GM15510 (cell line): ENCODE measurements around the gene MCU.

ENCODE experiments used
- POLR2A ChIP-seq: IDR thresholded peaks from 3 replicates; pipeline ENCODE4 v1.6.1; 2011; ENCODE audit warnings: borderline replicate concordance; ENCODE audit not compliant: insufficient read length; ENCODE audit errors: extremely low read depth

Gene MCU

GRCh38 chr10:72796042-72796441 lies 104.1 kb downstream of the MCU start:
- no peak for TF ChIP-seq POLR2A

GRCh38 chr10:72796538-72796937 lies 104.6 kb downstream of the MCU start:
- TF ChIP-seq POLR2A: no peak

- no peak for TF ChIP-seq POLR2A
Measured at GRCh38 chr10:72800000-72800740, 108.2 kb downstream of the MCU start.

- TF ChIP-seq POLR2A: no peak
Measured at GRCh38 chr10:72800741-72801092, 108.8 kb downstream of the MCU start.

DNA sequence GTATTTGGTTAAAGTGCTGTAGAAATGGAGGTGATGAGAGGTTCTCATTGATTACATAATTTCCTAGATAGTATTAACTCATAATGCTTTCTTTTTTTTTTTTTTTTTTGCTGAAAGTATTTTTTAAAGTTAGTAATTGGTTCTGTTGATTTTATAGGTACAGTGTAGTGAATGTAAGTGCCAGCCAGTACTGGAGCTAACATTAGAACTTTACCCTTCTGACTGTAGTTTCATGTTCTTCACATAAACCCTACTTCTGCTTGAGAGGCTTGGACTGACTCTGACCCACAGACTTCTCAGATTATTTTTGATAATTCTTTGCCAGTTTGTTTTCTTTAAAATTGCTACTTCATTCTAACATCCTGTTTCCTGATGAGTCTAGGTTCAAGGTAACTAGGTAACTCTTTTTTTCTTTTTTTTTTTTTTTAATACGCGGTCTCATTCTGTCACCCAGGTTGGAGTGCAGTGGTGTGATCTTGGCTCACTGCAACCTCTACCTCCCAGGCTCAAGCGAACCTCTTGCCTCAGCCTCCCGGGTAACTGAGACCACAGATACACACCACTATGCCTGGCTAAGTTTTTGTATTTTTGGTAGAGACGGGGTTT lies 109.4 kb downstream of the MCU start:
- TF ChIP-seq POLR2A: no peak

GRCh38 chr10:72802332-72802731 lies 110.4 kb downstream of the MCU start:
- no peak for TF ChIP-seq POLR2A

DNA sequence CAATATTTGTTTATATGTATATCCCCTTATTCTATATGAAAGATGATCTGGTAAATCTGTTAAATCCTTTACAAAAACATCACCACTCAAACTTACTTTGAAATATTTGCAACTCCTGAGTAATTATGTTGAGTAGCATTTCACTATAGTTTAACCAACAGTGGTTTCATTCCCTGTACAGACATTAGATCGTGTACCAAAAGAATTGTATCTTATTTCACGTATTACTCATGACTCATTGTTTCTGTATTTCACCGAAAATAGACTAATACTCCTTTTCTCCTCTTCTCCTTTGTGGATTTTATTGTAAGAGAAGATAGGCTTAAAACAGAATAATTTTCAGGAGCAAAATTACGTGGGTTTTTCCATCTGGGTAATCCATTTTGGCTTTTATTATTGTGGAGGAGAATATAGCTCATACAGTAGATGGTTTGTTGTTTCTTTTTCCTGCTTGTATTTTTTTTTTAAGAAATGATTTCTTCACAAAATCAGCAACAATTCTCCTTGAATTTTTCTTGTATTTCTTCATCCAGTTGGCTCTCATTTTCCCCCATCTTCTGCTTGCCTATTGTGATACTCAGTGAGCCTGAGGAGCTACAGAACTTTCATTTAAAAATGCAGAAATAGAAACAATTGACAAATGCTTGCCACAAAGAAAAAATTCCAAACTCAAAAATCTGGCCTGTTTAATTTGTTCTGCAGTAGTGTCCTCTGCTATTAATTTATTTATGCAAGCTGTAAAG lies 111.0 kb downstream of the MCU start:
- no peak for TF ChIP-seq POLR2A

DNA sequence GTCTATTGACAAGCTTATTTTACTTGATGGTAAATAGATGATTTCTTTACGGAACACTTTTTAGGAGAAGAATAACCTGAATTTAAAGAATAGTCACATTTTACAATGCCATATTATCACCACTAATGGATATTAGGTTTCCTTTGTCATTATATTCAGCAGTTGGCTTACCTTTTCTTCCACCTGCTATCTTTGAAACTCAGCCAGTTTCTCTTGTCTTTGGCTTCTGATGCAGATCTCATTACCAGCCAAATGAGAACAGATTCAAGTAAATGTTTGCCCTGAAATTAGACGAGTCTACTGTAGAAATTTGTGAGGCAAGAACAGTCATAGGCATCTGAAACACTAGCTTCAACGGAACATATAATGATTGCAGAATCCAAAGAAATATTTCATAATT lies 116.1 kb downstream of the MCU start:
- TF ChIP-seq POLR2A: no peak

DNA sequence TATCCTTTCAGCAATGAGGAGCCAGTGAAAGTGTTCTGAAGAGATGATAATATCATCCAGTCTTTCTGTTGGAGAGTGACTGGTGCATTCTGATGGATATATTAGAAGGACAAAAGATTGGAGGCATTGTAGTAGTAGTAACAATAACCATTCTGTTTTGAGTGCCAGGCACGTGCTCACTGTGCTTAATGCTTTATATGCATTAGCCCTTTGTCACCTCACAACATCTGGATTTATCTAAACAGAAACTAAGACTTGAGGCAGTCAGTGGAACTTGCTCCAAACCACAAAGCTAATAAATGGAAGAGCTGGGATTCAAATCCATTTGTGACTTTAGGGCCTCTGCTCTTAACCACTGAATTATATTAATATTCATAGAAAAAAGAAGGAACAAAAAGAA lies 117.1 kb downstream of the MCU start:
- no peak for TF ChIP-seq POLR2A

DNA sequence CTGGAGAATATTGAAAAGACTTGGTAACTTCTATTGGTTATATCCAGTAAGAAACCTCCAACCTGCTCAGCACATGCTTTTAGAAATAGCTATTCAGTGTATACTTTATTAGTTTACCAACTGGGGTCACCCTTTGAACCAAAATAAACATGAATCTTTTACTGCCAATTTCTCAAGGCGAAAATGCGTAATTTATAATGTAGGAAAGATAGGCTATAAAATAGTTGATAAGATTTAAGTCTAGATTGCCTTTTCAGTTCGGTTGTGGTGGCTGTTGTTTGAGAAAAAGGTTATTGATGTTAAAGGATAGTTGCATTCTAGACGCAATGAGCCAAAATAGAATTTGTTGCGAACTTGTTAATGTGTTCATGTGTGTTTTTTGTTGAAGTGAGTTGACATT lies 119.0 kb downstream of the MCU start:
- no peak for TF ChIP-seq POLR2A

DNA sequence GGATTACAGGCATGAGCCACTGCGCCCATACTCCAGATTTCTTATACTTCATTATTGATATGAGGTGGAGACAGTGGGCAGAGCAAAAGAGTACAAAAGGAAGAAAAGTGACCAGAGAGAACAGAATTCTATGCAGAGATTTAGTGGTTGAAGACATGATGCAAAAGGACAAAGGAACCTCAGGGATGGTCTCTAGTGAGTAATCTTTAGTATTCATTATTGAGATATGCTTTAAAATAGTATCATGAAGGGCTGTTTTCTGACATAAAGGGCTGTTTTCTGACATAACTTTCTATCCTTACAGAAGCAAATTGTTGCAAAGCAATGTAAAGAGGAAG lies 120.4 kb downstream of the MCU start:
- TF ChIP-seq POLR2A: no peak

- no peak for TF ChIP-seq POLR2A
Measured at GRCh38 chr10:72812753-72813430, 120.9 kb downstream of the MCU start.

- no peak for TF ChIP-seq POLR2A
Measured at GRCh38 chr10:72814099-72814790, 122.3 kb downstream of the MCU start.

DNA sequence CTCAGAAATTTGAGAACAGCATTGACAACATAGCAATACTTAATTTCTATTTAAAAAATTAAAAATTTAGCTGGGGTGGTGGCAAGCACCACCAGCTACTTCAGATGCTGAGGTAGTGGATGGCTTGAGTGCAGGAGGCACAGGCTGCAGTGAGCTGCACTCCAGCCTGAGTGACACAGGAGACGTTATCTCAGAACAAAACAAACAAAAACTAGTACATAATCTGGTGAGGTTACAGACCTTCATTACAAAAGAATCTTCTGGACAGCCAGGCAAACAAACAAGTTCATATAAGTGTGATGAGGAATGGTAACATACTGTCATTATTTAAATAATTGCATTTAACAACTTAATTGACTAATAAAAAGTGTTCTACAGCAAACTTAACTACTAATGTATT lies 124.6 kb downstream of the MCU start:
- TF ChIP-seq POLR2A: no peak

- TF ChIP-seq POLR2A: no peak
Measured at GRCh38 chr10:72818076-72818475, 126.1 kb downstream of the MCU start.
